Ovary (tissue), 9 donors: ENCODE results near the gene TESPA1. TPM values are rescaled to one million over a fixed set of nuclear protein-coding genes. Genes with fewer than 3 reads are reported as not detected.

ENCODE experiments used
- DNase-seq, 5 donors: peaks; one replicate each; pipeline ENCODE4 v3.0.0-alpha.2; 2019 to 2020
- H3K27ac ChIP-seq, 2 donors: fragments of 200-600 bp; one replicate each; pipeline versions ENCODE4 v1.5.1 to v1.8.0; 2019 to 2022
- H3K27me3 ChIP-seq: fragments of 200-600 bp; one replicate; pipeline ENCODE4 v1.8.0; 2022
- H3K36me3 ChIP-seq: fragments of 200-600 bp; sonication (generic); one replicate; pipeline ENCODE4 v1.5.1; 2019
- H3K4me1 ChIP-seq: one replicate; pipeline ENCODE4 v1.8.1; 2013; ENCODE audit warnings: mild to moderate bottlenecking, moderate library complexity; ENCODE audit not compliant: insufficient read depth
- H3K4me3 ChIP-seq: fragments of 200-600 bp; sonication (generic); one replicate; pipeline ENCODE4 v1.5.1; 2017
- H3K9me3 ChIP-seq, 2 donors: fragments of 200-600 bp in 1 of 2; sonication (generic) in 1 of 2; one replicate each; pipeline versions ENCODE4 v1.5.1 to v1.8.1; 2013 to 2019; ENCODE audit warnings: mild to moderate bottlenecking in 1 of 2, moderate library complexity in 1 of 2
- EP300 ChIP-seq: sonication (generic); formaldehyde crosslinking; IDR thresholded peaks from one replicate; pipeline ENCODE4 v1.6.1; 2017; ENCODE audit warnings: antibody characterized with exemption
- POLR2A ChIP-seq: fragments of 450-650 bp; IDR thresholded peaks from one replicate; pipeline ENCODE4 v1.6.1; 2017; ENCODE audit warnings: antibody characterized with exemption, mild to moderate bottlenecking, moderate library complexity
- WGBS, 3 donors: extraction: QIAGEN DNeasy Blood & Tissue Kit in 1 of 3; methylation state at CpG; one replicate each; pipeline versions ENCODE4 v1.1.5 to v1.1.7; 2013 to 2017; 5-methylcytosine and 5-hydroxymethylcytosine counted together
- intact Hi-C, 4 donors: fragments of 100-400 bp; cut with DNase I; formaldehyde crosslinking; loops; one replicate each; pipeline versions ENCODE4 v1.11.0 to v1.15.1; 2022 to 2023
- polyA plus RNA-seq, 2 donors: library from polyadenylated mRNA; stranded (reverse); fragments of 200-250 nt in 1 of 2; fragments of 350-450 nt in 1 of 2; fragmentation: Illumina TruSeq in 1 of 2; extraction: RNeasy Lipid Tissue Mini Kit (QIAGEN cat#74804) in 1 of 2; gene quantifications; one replicate each; pipeline ENCODE4 v1.2.3, GENCODE V29; 2013 to 2014
- total RNA-seq, 7 donors: library from RNA; depleted of rRNA in 2 of 7; stranded (reverse); fragments of >200 nt in 2 of 7; fragmentation: NEBNext Ultra II Directional in 3 of 7; extraction: Animal tissue kit (Norgen Biotek cat#: 25700) in 3 of 7; gene quantifications; one replicate each; pipeline versions ENCODE4 v1.1.0 to v1.2.4, GENCODE V29; 2016 to 2023
- TF ChIP-seq, protein P1 (sequence below), 3 donors: fragments of 450-650 bp in 2 of 3; fragments of 200-600 bp in 1 of 3; IDR thresholded peaks; one replicate each; pipeline versions ENCODE4 v1.5.1 to v1.8.0; 2016 to 2022; ENCODE audit warnings: antibody characterized with exemption in 3 of 3, mild to moderate bottlenecking in 1 of 3
- donor health status: DM: no; HTN: no; CAD: no; lungs with moderate emphysema.
- donor health status: DM: no; HTN: no; CAD: no.
- donor health status: Bipolar disorder and iron deficiency.
- donor health status: DM: yes; HTN: yes; CAD: no.
- donor health status: DM: no; HTN: no; CAD: no.
- donor health status: DM: yes; HTN: yes; CAD: no.

TESPA1 gene
- total and polyA plus RNA-seq, 9 donors: 1.3 to 5.9 (median 3.2) TPM

GRCh38 chr12:55001198-55001868, 16.8 kb upstream of the TESPA1 start:
- TF ChIP-seq EP300: no peak
- TF ChIP-seq POLR2A: no peak
- TF ChIP-seq, protein P1, sequence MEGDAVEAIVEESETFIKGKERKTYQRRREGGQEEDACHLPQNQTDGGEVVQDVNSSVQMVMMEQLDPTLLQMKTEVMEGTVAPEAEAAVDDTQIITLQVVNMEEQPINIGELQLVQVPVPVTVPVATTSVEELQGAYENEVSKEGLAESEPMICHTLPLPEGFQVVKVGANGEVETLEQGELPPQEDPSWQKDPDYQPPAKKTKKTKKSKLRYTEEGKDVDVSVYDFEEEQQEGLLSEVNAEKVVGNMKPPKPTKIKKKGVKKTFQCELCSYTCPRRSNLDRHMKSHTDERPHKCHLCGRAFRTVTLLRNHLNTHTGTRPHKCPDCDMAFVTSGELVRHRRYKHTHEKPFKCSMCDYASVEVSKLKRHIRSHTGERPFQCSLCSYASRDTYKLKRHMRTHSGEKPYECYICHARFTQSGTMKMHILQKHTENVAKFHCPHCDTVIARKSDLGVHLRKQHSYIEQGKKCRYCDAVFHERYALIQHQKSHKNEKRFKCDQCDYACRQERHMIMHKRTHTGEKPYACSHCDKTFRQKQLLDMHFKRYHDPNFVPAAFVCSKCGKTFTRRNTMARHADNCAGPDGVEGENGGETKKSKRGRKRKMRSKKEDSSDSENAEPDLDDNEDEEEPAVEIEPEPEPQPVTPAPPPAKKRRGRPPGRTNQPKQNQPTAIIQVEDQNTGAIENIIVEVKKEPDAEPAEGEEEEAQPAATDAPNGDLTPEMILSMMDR (IDR thresholded peaks at IDR 0.05): no peak
- intact Hi-C loops: loop anchor here in 1 of 4 donors (5.0 kb wide), 1 partner anchor 66 kb away; no protein-coding TSS in a partner anchor
- H3K27ac ChIP-seq: no peak overlapping the region
- no peaks in the 10 kb centered on the region for H3K9me3 ChIP-seq
- no peak overlapping the region for H3K4me3 ChIP-seq
- DNase-seq: no peak
- no peaks in the 10 kb centered on the region for H3K36me3 ChIP-seq
- WGBS, 3 donors: 78 to 83% (median 79%) methylated on average over 4 of the region's 4 CpGs
- no peaks in the 10 kb centered on the region for H3K4me1 ChIP-seq
- no peaks in the 10 kb centered on the region for H3K27me3 ChIP-seq

DNA sequence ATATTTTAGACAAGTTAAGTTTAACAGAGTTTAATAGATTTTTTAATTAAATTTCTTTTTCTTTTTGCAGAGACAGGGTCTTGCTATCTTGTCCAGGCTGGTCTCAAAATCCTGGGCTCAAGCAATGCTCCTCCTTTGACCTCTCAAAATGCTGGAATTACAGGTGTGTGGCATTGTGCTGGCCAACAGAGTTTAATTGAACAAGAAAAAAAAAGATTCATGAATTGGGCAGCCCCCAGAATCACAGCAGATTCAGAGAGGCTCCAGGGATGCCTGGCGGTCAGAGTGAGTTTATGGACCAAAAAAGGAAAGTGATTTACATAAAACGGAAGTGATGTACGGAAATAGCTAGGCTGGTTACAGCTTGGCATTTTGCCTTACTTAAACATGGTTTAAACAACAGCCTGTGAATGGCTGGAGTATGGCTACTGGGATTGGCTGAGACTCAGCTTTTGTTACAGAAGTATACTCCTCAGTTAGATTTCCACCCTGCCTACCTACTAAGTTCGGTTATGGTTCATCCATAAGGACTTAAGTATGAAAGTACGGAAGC, 14.5 kb upstream of the TESPA1 start:
- Histone ChIP-seq H3K36me3 (no peaks in the 10 kb centered on the region), H3K4me3 (no peak overlapping the region), H3K9me3 (no peaks in the 10 kb centered on the region), H3K27ac (no peak overlapping the region), H3K4me1 (no peaks in the 10 kb centered on the region), H3K27me3 (no peaks in the 10 kb centered on the region)
- no peak for DNase-seq
- 65 to 68% (median 67%) methylated on average over 5 of the region's 5 CpGs for WGBS, 3 donors
- TF ChIP-seq POLR2A (no peak), EP300 (no peak)
- TF ChIP-seq, protein P1 (IDR thresholded peaks at IDR 0.05): no peak
- intact Hi-C loops: loop anchor here in 3 of 4 donors (5.0 to 10.0 kb wide), 3 partner anchors 68 to 146 kb away; no protein-coding TSS in a partner anchor

GRCh38 chr12:54997929-54998522, 13.5 kb upstream of the TESPA1 start:
- H3K27me3 ChIP-seq: no peaks in the 10 kb centered on the region
- H3K4me3 ChIP-seq: no peak overlapping the region
- WGBS, 3 donors: 61 to 71% (median 67%) methylated on average over 4 of the region's 4 CpGs
- H3K36me3 ChIP-seq: no peaks in the 10 kb centered on the region
- H3K4me1 ChIP-seq: no peaks in the 10 kb centered on the region
- DNase-seq: no peak
- H3K27ac ChIP-seq: no peak overlapping the region
- no peaks in the 10 kb centered on the region for H3K9me3 ChIP-seq
- no peak for TF ChIP-seq EP300
- TF ChIP-seq, protein P1 (IDR thresholded peaks at IDR 0.05): no peak
- no peak for TF ChIP-seq POLR2A
- intact Hi-C loops: loop anchor here in 3 of 4 donors (5.0 to 10.0 kb wide), 3 partner anchors 69 to 147 kb away; no protein-coding TSS in a partner anchor

GRCh38 chr12:54996205-54996604, 11.6 kb upstream of the TESPA1 start:
- intact Hi-C loops: loop anchor here in 3 of 4 donors (5.0 to 10.0 kb wide), 3 partner anchors 71 to 149 kb away; no protein-coding TSS in a partner anchor
- Histone ChIP-seq H3K4me3 (no peak overlapping the region), H3K27me3 (no peaks in the 10 kb centered on the region), H3K4me1 (no peaks in the 10 kb centered on the region), H3K9me3 (no peaks in the 10 kb centered on the region), H3K27ac (no peak overlapping the region), H3K36me3 (no peaks in the 10 kb centered on the region)
- DNase-seq: no peak
- TF ChIP-seq POLR2A (no peak), EP300 (no peak)
- TF ChIP-seq, protein P1 (IDR thresholded peaks at IDR 0.05): no peak
- WGBS, 3 donors: 54 to 63% (median 59%) methylated on average over 5 of the region's 5 CpGs
